Astrocyte of the cerebellum (primary cell): Measurements from ENCODE around the gene MTNR1A.

Experiments used
- DNase-seq: peaks from one replicate; pipeline ENCODE4 v3.0.0-alpha.2; 2011; ENCODE audit warnings: low read depth
- H3K4me3 ChIP-seq: 2 replicates; pipeline ENCODE4 v1.5.1; 2011; ENCODE audit warnings: mild to moderate bottlenecking, low read depth, low read length, moderate library complexity
- CTCF ChIP-seq: IDR thresholded peaks from 2 replicates; pipeline ENCODE4 v1.5.1; 2012; ENCODE audit warnings: low read length, low read depth, moderate library complexity, mild to moderate bottlenecking; ENCODE audit errors: missing control alignments
- in situ Hi-C: cut with HindIII; loops from 2 replicates; pipeline ENCODE4 v1.10.0; 2017; ENCODE audit warnings: low sequenced_read_pairs

Gene MTNR1A

DNA sequence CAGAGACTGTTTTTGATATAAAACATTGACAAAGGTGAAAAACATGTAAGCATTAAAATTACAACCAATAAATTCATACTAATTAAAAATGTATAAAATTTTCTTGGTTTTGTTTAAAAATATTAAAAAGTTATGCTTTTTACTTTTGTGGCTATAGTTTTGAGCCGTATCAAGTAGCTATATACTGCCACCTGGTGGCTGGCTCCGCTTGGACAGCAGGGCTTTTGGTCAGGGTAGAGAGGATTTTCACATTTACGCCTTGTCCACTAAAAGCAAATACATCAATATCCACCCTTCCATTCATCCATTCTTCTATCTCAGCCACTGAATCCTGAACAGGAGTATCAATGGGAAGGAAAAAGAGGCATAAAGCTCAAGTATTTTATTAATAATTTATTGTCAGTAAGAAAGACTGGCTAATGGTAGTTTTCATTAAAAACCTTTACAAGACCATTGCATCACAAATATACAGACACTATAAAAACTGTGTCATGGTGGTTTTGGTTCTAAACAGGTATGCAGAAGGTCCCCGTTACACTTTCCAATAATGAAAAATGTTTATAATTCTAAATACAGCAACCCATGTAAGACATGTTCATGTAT is 32.1 kb upstream of the MTNR1A start:
- H3K4me3 ChIP-seq, result no peak overlapping the region
- DNase-seq, result peak; percentile 46
- TF ChIP-seq CTCF, result peak; percentile 89
- in situ Hi-C loops, result loop anchor here (5.0 kb wide), 1 partner anchor 70 kb away; no protein-coding TSS in a partner anchor

DNA sequence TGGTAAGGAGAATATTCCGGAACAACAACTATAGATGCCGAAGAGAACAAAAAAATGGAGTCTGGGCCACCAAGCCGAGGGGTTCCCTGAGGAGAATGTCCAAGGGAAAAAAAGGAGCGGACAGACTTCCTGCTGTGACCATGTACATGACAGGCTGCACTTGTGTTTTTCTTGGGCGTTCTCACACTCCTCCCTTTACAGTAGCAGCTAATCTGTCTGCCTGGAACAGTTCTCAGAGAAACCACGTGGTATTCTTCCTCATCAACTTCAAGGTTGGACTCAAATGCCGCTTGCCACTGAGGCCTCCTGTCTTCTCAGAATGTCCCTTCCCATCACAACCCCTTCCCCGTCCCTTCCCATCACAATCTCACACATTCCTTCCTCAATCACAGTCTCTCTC is 30.8 kb upstream of the MTNR1A start:
- H3K4me3 ChIP-seq, result no peak overlapping the region
- in situ Hi-C loops, result loop anchor here (5.0 kb wide), 1 partner anchor 71 kb away; no protein-coding TSS in a partner anchor
- TF ChIP-seq CTCF, result no peak
- DNase-seq, result no peak

DNA sequence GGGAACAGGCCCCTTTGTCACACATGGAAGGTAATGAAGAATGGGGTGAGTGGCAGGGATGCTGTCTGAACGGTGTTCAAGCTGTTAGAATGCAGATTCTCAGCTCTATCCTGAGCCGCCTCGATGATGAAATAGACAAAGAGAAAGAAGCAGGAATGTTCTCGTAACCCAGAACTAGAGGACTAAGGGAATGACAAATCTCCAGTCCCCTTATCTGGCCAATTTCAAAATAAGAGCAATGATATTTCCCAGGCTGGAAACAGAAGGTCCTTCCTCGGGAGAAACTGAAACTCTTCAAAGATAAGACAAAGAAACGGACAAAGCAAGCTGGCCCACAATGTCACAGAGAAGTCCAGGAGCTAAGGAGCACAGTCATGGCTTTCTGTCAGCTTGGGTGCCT is 29.5 kb upstream of the MTNR1A start:
- in situ Hi-C loops, result loop anchor here (5.0 kb wide), 1 partner anchor 72 kb away; no protein-coding TSS in a partner anchor
- H3K4me3 ChIP-seq, result no peak overlapping the region
- no peak for TF ChIP-seq CTCF
- no peak for DNase-seq

DNA sequence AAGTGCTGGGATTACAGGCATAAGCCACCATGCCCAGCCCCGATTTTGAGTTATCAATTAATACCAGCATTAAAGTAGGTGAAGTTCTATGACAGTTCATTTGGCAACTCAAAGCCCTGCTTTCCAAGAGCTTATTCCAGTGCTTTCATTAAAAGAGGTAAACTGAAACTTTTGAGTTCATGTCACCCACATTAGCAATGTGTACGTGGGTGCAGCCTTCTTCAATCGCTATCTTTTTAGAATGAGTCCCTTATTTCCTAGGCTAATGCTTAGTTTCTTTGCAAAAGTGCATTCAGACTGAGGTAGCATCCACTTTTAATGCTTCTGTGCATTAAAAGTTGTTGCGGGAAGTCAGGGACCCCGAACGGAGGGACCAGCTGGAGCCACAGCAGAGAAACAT is 26.1 kb upstream of the MTNR1A start:
- TF ChIP-seq CTCF, result no peak
- in situ Hi-C loops, result no loop called here
- DNase-seq, result no peak
- H3K4me3 ChIP-seq, result no peak overlapping the region

- DNase-seq, result no peak
- no peak for TF ChIP-seq CTCF
- in situ Hi-C loops, result no loop called here
- no peak overlapping the region for H3K4me3 ChIP-seq
These were observed 25.3 kb upstream of the MTNR1A start for GRCh38 chr4:186580669-186581068.

DNA sequence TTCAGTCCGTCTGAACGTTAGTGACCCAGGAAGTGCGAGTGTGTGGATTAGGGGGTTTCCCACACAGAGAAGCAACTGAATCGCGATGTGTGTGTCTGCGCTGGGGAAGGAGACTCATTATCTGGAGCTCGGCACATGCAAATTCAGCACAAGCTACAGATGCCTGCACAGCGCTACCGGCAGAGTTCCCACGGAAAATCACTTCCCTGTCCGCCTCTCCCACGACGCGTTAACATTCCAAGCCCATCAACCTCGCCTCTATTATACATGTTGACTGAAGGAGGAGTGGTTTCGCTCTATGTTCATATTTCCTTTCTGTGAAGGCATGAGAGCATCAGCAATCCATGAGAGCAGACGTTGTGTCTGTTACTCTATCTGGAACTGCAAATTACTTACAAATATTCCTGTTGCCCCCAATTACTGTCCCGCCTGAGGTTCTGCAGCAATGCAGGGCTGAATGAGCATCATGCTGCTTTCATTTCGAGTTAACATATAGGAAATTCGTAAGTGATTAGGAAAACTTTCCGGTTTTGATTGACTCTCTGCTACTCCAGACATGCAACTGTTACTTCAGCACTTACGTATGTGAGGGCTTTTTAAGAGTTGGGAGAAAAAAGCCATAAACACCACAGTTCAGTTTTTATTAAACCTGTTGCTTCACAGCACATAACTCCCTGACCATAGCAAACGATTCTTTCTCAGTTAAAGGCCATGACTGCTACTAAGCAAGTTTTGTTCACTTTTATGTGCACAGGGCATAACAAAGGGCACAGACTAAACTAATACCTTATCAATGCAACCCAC is 15.0 kb upstream of the MTNR1A start:
- in situ Hi-C loops, result no loop called here
- no peak for TF ChIP-seq CTCF
- H3K4me3 ChIP-seq, result no peak overlapping the region
- peak; percentile 8 for DNase-seq
